T-cell (primary cell): Measurements from ENCODE around the gene AMER1. TPM values are rescaled to one million over a fixed set of nuclear protein-coding genes. Genes with fewer than 3 reads are reported as not detected.

Source experiments
- ATAC-seq, 4 experiments: fragments of 200-7000 bp in 3 of 4; fragments of 150-1000 bp in 1 of 4; cut with Tn5 transposase; replicated peaks in 1 of 4; 1 replicate in 3 of 4; 2 replicates in 1 of 4; pipeline ENCODE4 v1.10.0; 2021; ENCODE audit warnings: moderate library complexity in 3 of 4, mild to moderate bottlenecking in 2 of 4, moderate number of reproducible peaks in 1 of 4
- CTCF ChIA-PET, 2 donors: fragments of 300-600 bp; sonication (Branson Sonifier 250); formaldehyde crosslinking; loops; one replicate each; lab custom pipeline; 2022; ENCODE audit warnings: antibody characterized with exemption in 2 of 2; lab: Charles Lee
- POLR2A ChIA-PET, 2 donors: fragments of 300-600 bp; sonication (Branson Sonifier 250); formaldehyde crosslinking; loops; one replicate each; lab custom pipeline; 2022; ENCODE audit warnings: antibody characterized with exemption in 2 of 2; lab: Charles Lee
- DNase-seq, 35 experiments: peaks; one replicate each; pipeline versions ENCODE4 v3.0.0 to v3.0.0-alpha.2; 2013 to 2023
- H3K27ac ChIP-seq: one replicate; pipeline ENCODE4 v1.5.1; 2013; ENCODE audit warnings: low read length
- H3K27me3 ChIP-seq, 2 experiments: replicated peaks in 1 of 2; 1 replicate in 1 of 2; 2 replicates in 1 of 2; pipeline versions ENCODE4 v1.6.1 to v1.7.0; 2013; ENCODE audit warnings: low read length in 1 of 2, mixed read lengths in 1 of 2; ENCODE audit not compliant: control insufficient read depth in 2 of 2, insufficient read depth in 2 of 2; ENCODE audit errors: extremely low read depth in 1 of 2
- H3K36me3 ChIP-seq, 2 donors: 1 replicate in 1 of 2; 2 replicates in 1 of 2; pipeline versions ENCODE4 v1.6.1 to v1.7.0; 2013; ENCODE audit warnings: low read length in 1 of 2; ENCODE audit not compliant: control insufficient read depth in 2 of 2, insufficient read depth in 1 of 2; ENCODE audit errors: extremely low read depth in 1 of 2
- H3K4me1 ChIP-seq, 2 experiments: 1 replicate in 1 of 2; 2 replicates in 1 of 2; pipeline versions ENCODE4 v1.6.1 to v1.7.0; 2013; ENCODE audit warnings: low read length in 2 of 2, mixed read lengths in 1 of 2; ENCODE audit not compliant: insufficient read depth in 2 of 2, control insufficient read depth in 1 of 2; ENCODE audit errors: extremely low read depth in 1 of 2
- H3K4me3 ChIP-seq, 2 donors: 1 replicate in 1 of 2; 2 replicates in 1 of 2; pipeline versions ENCODE4 v1.5.1 to v1.7.0; 2013; ENCODE audit warnings: mild to moderate bottlenecking in 2 of 2, low read length in 1 of 2, moderate library complexity in 1 of 2; ENCODE audit not compliant: control insufficient read depth in 1 of 2; ENCODE audit errors: extremely low read depth in 1 of 2
- H3K9me3 ChIP-seq: 2 replicates; pipeline ENCODE4 v1.7.0; 2013
- H3K27ac Mint-ChIP-seq, 2 donors: one replicate each; pipeline ENCODE4 v1.8.0; 2020 to 2021; ENCODE audit warnings: mild to moderate bottlenecking in 2 of 2, mixed read lengths in 2 of 2
- H3K27me3 Mint-ChIP-seq, 2 donors: one replicate each; pipeline ENCODE4 v1.8.0; 2021 to 2022; ENCODE audit warnings: mixed read lengths in 2 of 2
- H3K36me3 Mint-ChIP-seq: one replicate; pipeline ENCODE4 v1.8.0; 2021; ENCODE audit warnings: mixed read lengths
- H3K4me1 Mint-ChIP-seq, 3 donors: one replicate each; pipeline ENCODE4 v1.8.0; 2020 to 2022; ENCODE audit warnings: mixed read lengths in 3 of 3, mild to moderate bottlenecking in 1 of 3
- H3K4me3 Mint-ChIP-seq, 3 donors: one replicate each; pipeline ENCODE4 v1.8.0; 2020 to 2022; ENCODE audit warnings: mild to moderate bottlenecking in 3 of 3, mixed read lengths in 3 of 3, moderate library complexity in 3 of 3
- H3K9me3 Mint-ChIP-seq, 3 donors: one replicate each; pipeline ENCODE4 v1.8.0; 2020 to 2022; ENCODE audit warnings: mixed read lengths in 3 of 3
- WGBS: methylation state at CpG from one replicate; pipeline ENCODE4 v1.1.5; 2013; ENCODE audit warnings: missing lambda C conversion rate; ENCODE audit not compliant: insufficient coverage; 5-methylcytosine and 5-hydroxymethylcytosine counted together
- total RNA-seq, 35 experiments: library from RNA in 6 of 35; stranded (reverse) in 6 of 35; fragments of 120-200 nt in 1 of 35; gene quantifications; one replicate each; pipeline versions ENCODE4 v1.2.1 to v1.2.4 and lab custom pipeline; 2013 to 2026

AMER1 gene
- total RNA-seq, 5 donors from 2014 or later (not counting 1 experiment from before 2014, with no cell fraction given), result 3.6 to 5.7 (median 4.9) TPM

- peaks cover 11 to 25% (median 18%) of the 10 kb centered on the region in 3 donors for H3K4me1 Mint-ChIP-seq
- ChIA-PET CTCF (no interaction called here), POLR2A (interaction anchor here in 1 of 2 donors (0.6 kb wide), 1 partner anchor 874 kb away, joined by 3 read pairs; no protein-coding TSS in a partner anchor)
- H3K27me3 Mint-ChIP-seq, result no peaks in the 10 kb centered on the region
- Histone ChIP-seq H3K27ac (peak overlapping the region; percentile 97), H3K27me3 (no peaks in the 10 kb centered on the region), H3K4me3 (peak overlapping the region; percentile 64 to 84), H3K9me3 (no peaks in the 10 kb centered on the region), H3K36me3 (no peaks in the 10 kb centered on the region), H3K4me1 (peaks cover 0 to 23% of the 10 kb centered on the region in 2 experiments)
- H3K27ac Mint-ChIP-seq, result peak overlapping the region; percentile 94
- H3K36me3 Mint-ChIP-seq, result no peaks in the 10 kb centered on the region
- H3K4me3 Mint-ChIP-seq, result peak overlapping the region; percentile 87 to 92 (median 88)
- DNase-seq (peak; percentile 75 to 91 (median 82)), ATAC-seq (peak; percentile 86 to 90 (median 88))
- H3K9me3 Mint-ChIP-seq, result no peaks in the 10 kb centered on the region
- WGBS, result under 1% methylated on average over 18 of the region's 45 CpGs
Measured at GRCh38 chrX:64205735-64206501, 410 bp upstream of the AMER1 start.

GRCh38 chrX:64204701-64205440, 637 bp downstream of the AMER1 start:
- 4% methylated on average over 5 of the region's 46 CpGs for WGBS
- DNase-seq (peak in 16 of 35 experiments; percentile 0 to 31 (median 6)), ATAC-seq (peak; percentile 2 to 7 (median 4))
- Histone ChIP-seq H3K27ac (no peak overlapping the region), H3K9me3 (no peaks in the 10 kb centered on the region), H3K4me1 (peaks cover 0 to 23% of the 10 kb centered on the region in 2 experiments), H3K4me3 (peak overlapping the region; percentile 64 to 84), H3K36me3 (no peaks in the 10 kb centered on the region), H3K27me3 (no peaks in the 10 kb centered on the region)
- Mint-ChIP-seq H3K27ac (no peak overlapping the region), H3K36me3 (no peaks in the 10 kb centered on the region), H3K4me1 (peaks cover 11 to 25% (median 18%) of the 10 kb centered on the region in 3 donors), H3K4me3 (peak overlapping the region; percentile 87 to 92 (median 88)), H3K9me3 (no peaks in the 10 kb centered on the region), H3K27me3 (no peaks in the 10 kb centered on the region)
- ChIA-PET POLR2A (no interaction called here), CTCF (no interaction called here)

DNA sequence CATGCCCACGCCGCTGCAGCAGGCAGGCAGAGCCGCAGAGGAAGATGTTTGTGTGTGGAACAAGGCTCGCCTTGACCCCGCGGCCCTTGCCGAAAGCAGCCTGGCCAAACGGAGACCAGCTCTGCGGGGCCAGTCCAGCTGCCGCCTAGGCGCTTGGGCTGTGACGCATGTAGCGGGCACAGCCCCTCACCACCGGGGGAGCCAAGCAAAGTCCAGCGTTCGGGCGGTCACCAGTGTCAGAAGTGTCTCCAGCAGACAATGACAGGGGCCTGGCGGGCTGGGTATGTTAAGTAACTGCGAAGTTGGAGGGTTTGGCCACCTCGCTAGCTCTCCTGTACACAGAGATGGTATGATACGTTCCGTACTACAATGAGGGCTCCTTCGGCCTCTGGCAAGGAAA, 1.3 kb downstream of the AMER1 start:
- Histone ChIP-seq H3K36me3 (no peaks in the 10 kb centered on the region), H3K27ac (no peak overlapping the region), H3K9me3 (no peaks in the 10 kb centered on the region), H3K27me3 (no peaks in the 10 kb centered on the region), H3K4me1 (peaks cover 0 to 23% of the 10 kb centered on the region in 2 experiments), H3K4me3 (peak overlapping the region in 1 of 2 donors; percentile 84)
- CTCF ChIA-PET, result no interaction called here
- POLR2A ChIA-PET, result no interaction called here
- Mint-ChIP-seq H3K4me3 (peak overlapping the region; percentile 73 to 88 (median 74)), H3K27me3 (no peaks in the 10 kb centered on the region), H3K27ac (peak overlapping the region in 1 of 2 donors; percentile 9), H3K4me1 (peaks cover 11 to 25% (median 22%) of the 10 kb centered on the region in 3 donors), H3K36me3 (peaks cover under 1% of the 10 kb centered on the region), H3K9me3 (no peaks in the 10 kb centered on the region)
- DNase-seq (no peak), ATAC-seq (no peak)
- WGBS, result 80% methylated on average over 10 of the region's 23 CpGs

GRCh38 chrX:64202808-64203325, 2.6 kb downstream of the AMER1 start:
- no peaks in the 10 kb centered on the region for H3K27me3 ChIP-seq
- peaks cover 0 to 23% of the 10 kb centered on the region in 2 experiments for H3K4me1 ChIP-seq
- Mint-ChIP-seq H3K4me1 (peaks cover 11 to 27% (median 22%) of the 10 kb centered on the region in 3 donors), H3K4me3 (no peak overlapping the region), H3K27ac (no peak overlapping the region), H3K9me3 (no peaks in the 10 kb centered on the region), H3K27me3 (no peaks in the 10 kb centered on the region), H3K36me3 (peaks cover 3% of the 10 kb centered on the region)
- ChIA-PET CTCF (no interaction called here), POLR2A (no interaction called here)
- H3K9me3 ChIP-seq, result no peaks in the 10 kb centered on the region
- DNase-seq, result no peak
- H3K36me3 ChIP-seq, result no peaks in the 10 kb centered on the region
- ATAC-seq, result no peak
- no peak overlapping the region for H3K4me3 ChIP-seq
- H3K27ac ChIP-seq, result no peak overlapping the region
- 100% methylated on average over 2 of the region's 2 CpGs for WGBS

DNA sequence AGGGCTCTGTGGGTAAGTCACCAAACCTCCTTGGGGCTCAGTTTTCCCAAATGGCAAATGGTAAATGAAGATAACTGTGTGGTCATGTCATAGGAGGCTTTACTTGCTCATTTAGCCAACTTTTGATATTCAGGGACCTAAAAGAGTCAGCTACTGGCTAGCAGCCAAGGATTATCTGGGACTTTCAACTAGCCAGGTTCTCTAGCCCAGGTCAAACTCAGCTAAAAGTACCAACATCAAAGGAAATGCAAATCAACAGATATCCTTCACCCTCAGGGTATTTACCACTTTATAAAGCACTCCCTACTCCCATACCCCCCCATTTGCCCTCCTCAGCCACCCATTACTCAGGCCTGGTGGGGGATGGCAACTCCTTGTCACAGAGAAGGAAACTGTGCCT, 7.5 kb downstream of the AMER1 start:
- H3K27me3 Mint-ChIP-seq, result no peaks in the 10 kb centered on the region
- Histone ChIP-seq H3K36me3 (peaks cover 0 to 2% of the 10 kb centered on the region in 2 donors), H3K9me3 (no peaks in the 10 kb centered on the region), H3K4me1 (no peaks in the 10 kb centered on the region), H3K27ac (no peak overlapping the region), H3K27me3 (no peaks in the 10 kb centered on the region), H3K4me3 (no peak overlapping the region)
- peaks cover 6 to 10% (median 6%) of the 10 kb centered on the region in 3 donors for H3K4me1 Mint-ChIP-seq
- no peak for DNase-seq
- H3K27ac Mint-ChIP-seq, result no peak overlapping the region
- no peak for ATAC-seq
- CTCF ChIA-PET, result no interaction called here
- POLR2A ChIA-PET, result no interaction called here
- no peaks in the 10 kb centered on the region for H3K9me3 Mint-ChIP-seq
- H3K36me3 Mint-ChIP-seq, result peaks cover 9% of the 10 kb centered on the region
- H3K4me3 Mint-ChIP-seq, result no peak overlapping the region

- no peaks in the 10 kb centered on the region for H3K4me1 ChIP-seq
- peaks cover 0 to 5% (median 4%) of the 10 kb centered on the region in 3 donors for H3K4me1 Mint-ChIP-seq
- no CpG with 5 or more reads among the region's 3 CpGs for WGBS
- no peak overlapping the region for H3K4me3 Mint-ChIP-seq
- H3K27ac Mint-ChIP-seq, result no peak overlapping the region
- ATAC-seq, result no peak
- peaks cover 0 to 11% of the 10 kb centered on the region in 2 donors for H3K36me3 ChIP-seq
- H3K4me3 ChIP-seq, result no peak overlapping the region
- DNase-seq, result no peak
- H3K9me3 ChIP-seq, result no peaks in the 10 kb centered on the region
- POLR2A ChIA-PET, result no interaction called here
- no peak overlapping the region for H3K27ac ChIP-seq
- H3K9me3 Mint-ChIP-seq, result no peaks in the 10 kb centered on the region
- H3K36me3 Mint-ChIP-seq, result peaks cover 20% of the 10 kb centered on the region
- H3K27me3 Mint-ChIP-seq, result no peaks in the 10 kb centered on the region
- no peaks in the 10 kb centered on the region for H3K27me3 ChIP-seq
- CTCF ChIA-PET, result no interaction called here
Measured at GRCh38 chrX:64196606-64197005, 8.9 kb downstream of the AMER1 start.
